ENCODE measurements around the gene KIAA0825.

- no peak for TF ChIP-seq CTCF (IDR thresholded peaks at IDR 0.05)
- TF ChIP-seq POLR2AphosphoS5 (IDR thresholded peaks at IDR 0.05) = no peak
- TF ChIP-seq POLR2A (IDR thresholded peaks at IDR 0.05) = no peak
- no peak for TF ChIP-seq EP300 (IDR thresholded peaks at IDR 0.05)
These were observed 367.4 kb downstream of the KIAA0825 start for GRCh38 chr5:94250985-94251384.
